HG03064 (cell line): Measurements from ENCODE around the gene SLC16A6.
A peak's percentile ranks its signal among the peaks of the same experiment; 100 is the strongest.
"Not testable (repeated sequence)": the region's sequence is repeated elsewhere in the genome, so short reads cannot be mapped to it uniquely, and the experiment has no call there.

ENCODE experiments used
- ATAC-seq: cut with Tn5 transposase; IDR thresholded peaks from one replicate; pipeline ENCODE4 v1.9.1; 2021; ENCODE audit warnings: low read depth; ENCODE audit not compliant: unreplicated experiment

Gene SLC16A6

DNA sequence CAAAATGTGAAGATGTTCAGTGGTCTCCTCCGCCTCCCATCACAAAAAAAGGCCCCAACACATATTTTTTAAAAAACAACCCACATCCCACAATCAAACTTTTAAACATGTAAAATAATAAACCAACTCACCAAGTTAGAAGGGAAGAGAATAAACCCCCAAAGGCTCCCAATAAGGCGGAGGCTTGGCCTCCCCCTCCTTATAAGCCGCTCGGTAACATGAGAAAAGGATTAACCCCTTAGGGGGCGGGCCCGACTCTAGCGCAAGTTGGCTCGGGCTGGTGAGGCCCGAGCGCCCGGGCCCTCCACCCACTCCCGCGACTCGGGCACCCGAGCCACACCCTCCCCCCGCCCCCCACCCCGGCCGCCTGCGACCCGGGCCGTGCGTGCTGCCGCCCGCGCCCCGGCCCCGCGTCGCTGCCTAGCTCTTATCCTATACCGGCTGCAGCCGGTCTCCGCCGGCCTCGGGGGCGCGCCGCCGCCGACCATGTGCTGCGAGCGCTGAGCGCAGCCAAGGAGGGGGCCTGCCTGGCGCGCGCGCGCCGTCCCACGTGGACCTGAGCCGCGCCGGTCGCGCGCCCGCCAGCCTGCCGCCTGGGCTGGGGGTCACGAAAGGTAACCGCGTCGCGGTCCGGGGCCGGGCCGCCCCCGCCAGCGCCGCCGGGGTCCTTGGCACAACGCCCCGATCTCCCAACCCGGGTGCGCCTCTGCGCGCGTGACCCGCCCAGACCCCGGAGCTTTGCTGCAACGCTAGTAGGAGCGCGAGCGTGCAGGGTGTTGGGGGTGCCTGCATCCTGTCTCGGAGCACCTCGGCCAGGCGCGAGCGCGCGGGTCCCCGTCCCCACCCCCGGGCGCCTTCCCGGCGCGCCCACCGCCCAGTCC lies at the start of gene SLC16A6, which contains the start of gene ARSG:
TSS of gene SLC16A6 (minus strand) at position 173 of the 881 bp plus-strand sequence. CDS start 12,807 bp downstream, outside the sequence.
TSS of gene ARSG (plus strand) at position 541 of the 881 bp plus-strand sequence. CDS start 15,999 bp downstream, outside the sequence.
- peak; percentile 55 for ATAC-seq

DNA sequence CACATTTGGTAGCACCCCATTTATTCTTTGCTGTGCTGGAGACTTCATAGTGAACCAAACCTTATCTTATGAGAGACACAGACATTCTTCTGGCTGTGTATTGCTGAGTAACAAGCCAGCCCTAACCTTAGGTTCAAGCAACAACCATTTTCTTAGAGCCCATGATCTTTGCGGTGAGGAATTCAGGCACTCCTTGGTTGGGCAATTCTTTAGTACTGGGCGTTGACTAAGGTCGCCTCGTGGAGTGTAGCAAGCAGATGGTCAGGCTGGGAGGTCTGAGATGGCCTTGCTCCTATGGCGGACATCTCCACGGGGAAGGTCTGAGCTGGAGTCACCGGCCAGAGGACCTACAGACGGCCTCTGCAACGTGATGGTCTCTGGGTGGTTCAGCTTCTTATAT lies 43.5 kb upstream of the SLC16A6 start:
- ATAC-seq, result no peak

DNA sequence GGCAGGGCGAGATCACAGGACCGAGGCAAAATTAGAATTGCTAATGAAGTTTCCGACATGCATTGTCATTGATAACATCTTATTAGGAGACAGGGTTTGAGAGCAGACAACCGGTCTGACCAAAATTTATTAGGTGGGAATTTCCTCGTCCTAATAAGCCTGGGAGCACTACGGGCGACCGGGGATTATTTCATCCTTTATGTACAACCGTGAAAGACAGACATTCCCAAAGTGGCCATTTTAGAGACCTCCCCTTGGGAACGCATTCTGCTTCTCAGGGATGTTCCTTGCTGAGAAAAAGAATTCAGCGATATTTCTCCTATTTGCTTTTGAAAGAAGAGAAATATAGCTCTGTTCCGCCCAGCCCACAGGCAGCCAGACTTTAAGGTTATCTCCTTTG lies 41.0 kb upstream of the SLC16A6 start:
- ATAC-seq, result not testable (repeated sequence)

DNA sequence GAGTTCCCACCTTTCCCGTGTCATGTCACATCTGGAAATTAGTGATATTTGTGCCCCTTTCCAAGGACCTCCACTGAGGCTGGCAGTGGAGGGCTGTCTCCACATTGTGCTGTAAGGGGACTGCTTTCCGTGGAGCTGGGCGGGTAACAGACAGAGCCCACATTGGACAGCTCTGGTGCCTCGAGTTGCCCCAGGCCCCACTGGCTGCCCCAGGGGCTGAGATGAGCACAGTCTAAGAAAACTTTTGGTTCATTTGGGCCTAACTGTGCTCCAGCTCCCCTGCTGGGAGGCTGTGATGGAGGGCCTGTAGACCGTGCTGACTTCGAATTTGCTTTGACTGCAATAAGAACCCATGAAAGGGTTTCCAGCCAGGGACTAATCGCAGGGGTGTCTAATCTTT lies 38.4 kb upstream of the SLC16A6 start:
- ATAC-seq, result no peak

- ATAC-seq, result no peak
These were observed 37.7 kb upstream of the SLC16A6 start for GRCh38 chr17:68328676-68329075.

GRCh38 chr17:68327823-68328557 lies 37.1 kb upstream of the SLC16A6 start:
- ATAC-seq, result no peak

- ATAC-seq, result no peak
These were observed 35.8 kb upstream of the SLC16A6 start for GRCh38 chr17:68326681-68327080.

DNA sequence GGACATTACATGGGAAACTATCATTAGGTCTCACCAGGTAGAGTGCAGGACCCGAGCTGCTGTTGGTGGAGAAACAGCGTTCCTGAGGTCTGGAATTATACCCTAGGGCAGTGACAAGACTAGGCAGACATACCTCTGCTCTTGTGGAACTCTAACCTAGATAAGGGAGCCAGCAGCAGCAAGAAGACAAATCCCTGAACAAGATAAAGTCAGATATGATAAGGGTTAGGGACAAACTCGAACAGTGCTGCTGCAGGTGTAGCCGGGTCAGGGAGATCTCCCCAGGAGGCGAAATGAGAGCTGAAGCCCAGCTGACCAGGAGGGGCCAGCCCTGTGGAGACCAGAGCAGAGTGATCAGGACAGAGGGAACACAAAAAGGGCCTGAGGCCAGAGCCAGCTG lies 35.0 kb upstream of the SLC16A6 start:
- ATAC-seq, result no peak

DNA sequence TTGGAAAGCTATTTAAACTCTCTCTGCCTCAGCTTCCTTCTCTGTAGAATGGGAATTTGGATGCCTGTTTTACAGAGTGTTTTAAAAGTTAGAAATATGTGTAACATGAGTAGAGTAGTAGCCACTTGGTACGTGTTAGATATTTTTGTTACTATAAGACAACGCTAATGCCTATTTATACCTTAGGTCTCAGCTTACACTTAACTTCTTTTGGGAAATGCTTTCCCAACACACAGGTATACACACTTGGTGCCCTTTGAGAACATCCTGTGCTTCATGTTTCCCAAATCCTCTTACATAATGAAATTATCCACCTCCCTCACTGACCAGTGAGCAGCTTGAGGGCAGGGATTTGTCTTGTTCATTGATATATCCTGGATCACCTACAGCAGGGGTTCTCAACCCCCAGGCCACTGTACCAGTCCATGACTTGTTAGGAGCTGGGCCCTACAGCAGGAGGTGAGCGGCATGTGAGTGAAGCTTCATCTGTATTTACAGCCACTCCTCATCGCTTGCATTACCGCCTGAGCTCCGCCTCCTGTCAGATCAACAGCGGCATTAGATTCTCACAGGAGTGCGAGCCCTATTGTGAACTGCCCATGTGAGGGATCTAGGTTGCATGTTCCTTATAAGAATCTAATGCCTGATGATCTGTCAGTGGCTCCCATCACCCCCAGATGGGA lies 33.9 kb upstream of the SLC16A6 start:
- no peak for ATAC-seq

DNA sequence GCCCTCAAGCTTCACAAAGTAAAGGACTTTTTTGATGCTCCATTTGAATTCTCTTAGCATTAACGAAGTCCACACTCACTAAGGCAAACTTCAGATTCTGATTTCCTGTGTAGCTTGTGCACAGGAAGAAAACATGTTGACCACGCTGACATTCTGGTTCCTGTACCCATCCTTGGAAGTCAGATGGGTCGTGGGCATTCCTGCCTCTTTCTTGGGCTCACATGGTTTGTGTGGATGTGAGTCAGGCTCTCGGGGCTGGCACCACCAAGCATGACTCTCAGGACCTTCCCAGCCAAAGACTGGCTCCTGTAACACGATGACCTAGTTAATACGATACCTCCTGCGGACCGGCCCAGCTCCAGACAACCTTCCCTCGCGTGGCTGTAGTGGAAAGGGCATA lies 33.2 kb upstream of the SLC16A6 start:
- ATAC-seq, result no peak

GRCh38 chr17:68322630-68323029 lies 31.7 kb upstream of the SLC16A6 start:
- ATAC-seq, result no peak

GRCh38 chr17:68321556-68321954 lies 30.6 kb upstream of the SLC16A6 start:
- ATAC-seq, result no peak

- ATAC-seq, result no peak
These were observed 30.1 kb upstream of the SLC16A6 start for GRCh38 chr17:68320943-68321555.

GRCh38 chr17:68320311-68320865 lies 29.5 kb upstream of the SLC16A6 start:
- no peak for ATAC-seq

DNA sequence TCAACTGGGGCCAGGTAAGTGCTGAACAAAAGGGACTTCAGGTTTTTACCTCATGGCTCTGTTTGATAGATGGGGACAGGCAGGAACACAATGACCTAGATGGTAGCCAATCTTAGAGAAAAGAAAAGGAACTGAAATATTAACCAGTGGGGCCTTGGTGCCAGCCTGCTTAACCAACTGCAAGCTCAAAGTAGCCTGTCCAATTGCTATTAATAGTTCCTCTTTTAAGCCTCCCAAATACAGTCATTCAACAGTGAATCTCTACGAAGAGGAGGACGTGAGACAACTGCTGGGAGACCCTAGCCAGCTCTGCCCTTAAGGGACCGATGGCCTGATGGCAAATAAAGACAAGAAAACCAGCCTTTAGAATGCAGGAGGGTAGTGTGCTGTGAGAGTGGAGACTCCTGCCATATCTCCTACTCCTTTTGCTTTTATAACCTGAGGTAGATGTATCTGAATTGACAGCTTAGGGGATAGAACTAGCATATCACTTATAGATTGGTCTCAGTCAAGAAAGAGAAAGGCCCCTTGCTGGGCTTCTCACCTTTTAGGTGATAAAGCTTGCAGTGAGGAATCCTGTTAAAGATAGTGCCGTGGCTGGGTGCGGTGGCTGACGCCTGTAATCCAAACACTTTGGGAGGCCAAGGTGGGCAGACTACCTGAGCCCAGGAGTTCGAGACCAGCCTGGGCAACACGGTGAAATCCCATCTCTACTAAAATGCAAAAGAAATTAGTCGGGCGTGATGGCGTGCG lies 28.7 kb upstream of the SLC16A6 start:
- no peak for ATAC-seq

DNA sequence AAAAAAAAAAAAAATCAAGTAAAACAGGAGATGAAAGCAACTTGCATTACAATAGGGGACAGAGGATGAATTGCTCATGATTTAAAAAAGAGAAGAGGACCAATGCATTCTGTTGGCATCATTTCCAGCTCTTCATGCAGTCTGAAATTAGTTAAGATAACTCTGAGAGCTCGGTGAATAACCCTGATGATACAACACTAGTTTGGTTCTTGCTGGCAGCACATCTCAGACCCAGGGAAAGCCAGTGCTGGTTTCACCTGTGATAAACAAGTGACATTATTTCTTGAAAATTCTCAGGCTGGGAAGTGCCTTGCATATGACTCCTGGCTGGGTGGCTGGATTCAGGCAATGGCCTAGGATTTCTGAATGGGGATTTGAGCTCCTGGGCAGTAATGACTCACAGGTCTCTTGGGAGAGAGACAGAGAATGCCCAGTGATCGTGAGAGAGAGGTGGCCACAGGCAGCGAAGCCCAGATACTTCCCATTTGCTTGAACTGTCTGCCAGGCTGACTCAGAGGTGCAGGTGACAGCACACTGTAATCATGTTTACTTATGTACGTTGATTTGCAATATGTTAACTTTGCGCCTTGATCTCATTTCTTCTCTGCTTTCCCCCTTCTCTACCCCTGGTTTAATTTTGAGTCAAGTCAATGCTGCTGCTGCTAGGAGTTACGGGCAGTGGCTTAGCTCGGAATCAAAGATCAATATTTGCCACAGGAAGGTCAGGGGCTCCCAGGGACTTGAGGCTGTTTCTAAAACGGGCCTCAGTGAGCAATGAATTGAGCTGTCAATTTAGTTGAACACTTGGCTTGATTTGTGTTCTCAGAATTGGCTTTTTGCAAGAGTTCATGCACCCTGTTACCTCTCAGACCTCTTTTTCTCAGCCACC lies 27.4 kb upstream of the SLC16A6 start:
- ATAC-seq, result no peak

DNA sequence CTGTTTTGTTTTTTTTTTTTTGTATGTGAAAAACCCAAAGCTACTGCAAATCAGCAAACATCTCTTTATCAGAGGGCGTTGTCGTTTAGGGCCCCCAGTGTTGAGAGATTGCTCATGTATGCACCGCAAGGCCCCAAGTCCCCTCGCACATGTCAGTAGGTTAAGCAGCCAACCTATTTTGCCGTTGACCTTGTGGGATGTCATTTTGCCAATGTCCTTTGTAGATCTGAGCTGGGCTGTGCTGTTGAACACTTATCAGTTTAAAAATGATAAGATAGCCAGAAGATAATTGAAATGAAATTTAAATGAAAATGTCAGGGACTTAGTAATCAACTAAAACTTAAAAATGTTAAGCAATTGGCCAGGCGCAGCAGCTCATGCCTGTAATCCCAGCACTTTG lies 26.5 kb upstream of the SLC16A6 start:
- no peak for ATAC-seq

GRCh38 chr17:68315930-68316329 lies 25.0 kb upstream of the SLC16A6 start:
- no peak for ATAC-seq
